NB4 (cell line): ENCODE data around the gene PGAM2.
A peak's percentile ranks its signal among the peaks of the same experiment; 100 is the strongest.

Experiments
- DNase-seq: peaks from one replicate; pipeline ENCODE4 v3.0.0; 2010; ENCODE audit warnings: low read depth
- H3K4me3 ChIP-seq: one replicate; pipeline ENCODE4 v1.5.1; 2011; ENCODE audit warnings: mild to moderate bottlenecking, low read depth, low read length, moderate library complexity
- CTCF ChIP-seq: IDR thresholded peaks from one replicate; pipeline ENCODE4 v1.5.1; 2012; ENCODE audit warnings: low read depth, low read length
- MAX ChIP-seq: IDR thresholded peaks from 2 replicates; pipeline ENCODE4 v1.6.1; 2011; ENCODE audit warnings: low read depth, low read length
- MYC ChIP-seq: IDR thresholded peaks from 2 replicates; pipeline ENCODE4 v1.6.1; 2011; ENCODE audit warnings: low read depth, low read length
- POLR2A ChIP-seq: IDR thresholded peaks from 2 replicates; pipeline ENCODE4 v1.6.1; 2011; ENCODE audit warnings: mild to moderate bottlenecking; ENCODE audit not compliant: insufficient read length; ENCODE audit errors: extremely low read depth

PGAM2 gene

GRCh38 chr7:44052771-44053365 lies 12.5 kb downstream of the PGAM2 start:
- no peak for DNase-seq
- no peak overlapping the region for H3K4me3 ChIP-seq
- TF ChIP-seq CTCF (peak; percentile 15), POLR2A (no peak), MYC (no peak), MAX (no peak)

- no peak for DNase-seq
- TF ChIP-seq MAX (no peak), MYC (no peak), CTCF (no peak), POLR2A (no peak)
- H3K4me3 ChIP-seq, result no peak overlapping the region
Observed at GRCh38 chr7:44051611-44052220, 13.7 kb downstream of the PGAM2 start.

GRCh38 chr7:44050915-44051560 lies 14.3 kb downstream of the PGAM2 start:
- no peak overlapping the region for H3K4me3 ChIP-seq
- DNase-seq, result no peak
- TF ChIP-seq POLR2A (no peak), MYC (no peak), CTCF (no peak), MAX (no peak)

- no peak for DNase-seq
- no peak overlapping the region for H3K4me3 ChIP-seq
- no peak for TF ChIP-seq MAX
- no peak for TF ChIP-seq CTCF
- no peak for TF ChIP-seq POLR2A
- no peak for TF ChIP-seq MYC
Observed at GRCh38 chr7:44050121-44050914, 15.0 kb downstream of the PGAM2 start.

- no peak overlapping the region for H3K4me3 ChIP-seq
- TF ChIP-seq MAX (no peak), CTCF (no peak), POLR2A (no peak), MYC (no peak)
- no peak for DNase-seq
Observed at GRCh38 chr7:44048031-44048795, 17.2 kb downstream of the PGAM2 start.
